Stimulated activated CD8-positive, alpha-beta memory T cell treated with anti-CD3 and anti-CD28 coated beads, Interleukin-7, amount 100 ng/mL, for 24 hours (primary cell): ENCODE measurements around the gene SLC16A7.
"Not testable (repeated sequence)": the region's sequence is repeated elsewhere in the genome, so short reads cannot be mapped to it uniquely, and the experiment has no call there.

Source experiments
- DNase-seq: peaks from one replicate; pipeline ENCODE4 v3.0.0-alpha.2; 2020; ENCODE audit warnings: low read depth

Gene SLC16A7

GRCh38 chr12:59736359-59736758 is 140.5 kb downstream of the SLC16A7 start:
- DNase-seq = no peak

GRCh38 chr12:59736786-59737185 is 141.0 kb downstream of the SLC16A7 start:
- no peak for DNase-seq

DNA sequence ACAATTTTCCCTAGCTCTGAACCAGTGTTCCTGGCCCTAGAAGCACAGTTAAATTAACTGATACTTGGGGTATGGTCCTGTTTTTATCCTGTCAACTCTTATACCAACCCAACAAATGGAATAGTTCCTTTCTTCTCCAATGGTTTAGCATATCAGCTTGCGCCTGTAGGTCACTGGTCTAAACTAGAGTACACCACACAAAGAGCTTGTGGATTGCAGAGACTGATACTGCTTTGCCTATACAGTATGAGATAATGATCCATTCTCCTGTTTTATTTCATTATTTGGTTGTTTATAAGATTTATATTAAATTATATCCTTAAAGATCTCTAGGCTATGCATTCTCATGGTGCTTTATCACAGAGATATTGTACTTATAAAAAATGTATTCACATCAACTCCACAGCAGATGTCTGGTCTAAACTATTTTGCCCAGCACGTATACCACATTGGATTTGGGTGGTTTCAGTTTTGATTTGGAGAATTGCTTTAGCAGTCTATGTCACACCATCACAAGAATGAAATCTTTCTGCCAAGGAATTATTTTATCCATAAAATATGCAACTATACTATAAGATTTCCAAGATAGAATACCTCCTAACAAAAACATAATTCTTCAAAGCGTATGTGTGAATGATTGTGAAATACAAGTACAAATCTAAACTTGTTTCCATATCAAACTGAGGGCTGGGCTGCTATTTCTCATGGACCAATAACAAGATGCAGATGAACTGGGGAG is 142.1 kb downstream of the SLC16A7 start:
- DNase-seq = no peak

- DNase-seq = no peak
These were observed 147.0 kb downstream of the SLC16A7 start for GRCh38 chr12:59742841-59743240.

DNA sequence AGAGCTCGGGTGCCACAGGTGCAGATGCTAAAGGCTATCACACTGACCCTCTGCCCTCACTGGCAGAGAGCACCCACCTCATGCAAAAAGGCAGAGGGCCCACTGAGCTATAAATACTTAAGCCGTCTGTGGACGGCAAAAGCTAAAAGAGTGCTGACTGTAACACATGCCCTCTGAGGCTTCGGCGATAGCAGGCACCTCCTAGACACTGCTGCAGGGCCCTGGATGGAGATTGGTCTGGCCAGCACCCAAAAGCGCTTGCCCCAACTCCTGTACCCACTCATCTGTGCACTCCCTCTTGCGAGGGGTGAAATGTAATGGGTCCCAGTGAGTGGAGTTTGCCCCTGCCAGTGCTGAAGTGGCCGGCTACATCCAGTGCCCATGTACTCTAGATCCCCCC is 148.7 kb downstream of the SLC16A7 start:
- DNase-seq = no peak

DNA sequence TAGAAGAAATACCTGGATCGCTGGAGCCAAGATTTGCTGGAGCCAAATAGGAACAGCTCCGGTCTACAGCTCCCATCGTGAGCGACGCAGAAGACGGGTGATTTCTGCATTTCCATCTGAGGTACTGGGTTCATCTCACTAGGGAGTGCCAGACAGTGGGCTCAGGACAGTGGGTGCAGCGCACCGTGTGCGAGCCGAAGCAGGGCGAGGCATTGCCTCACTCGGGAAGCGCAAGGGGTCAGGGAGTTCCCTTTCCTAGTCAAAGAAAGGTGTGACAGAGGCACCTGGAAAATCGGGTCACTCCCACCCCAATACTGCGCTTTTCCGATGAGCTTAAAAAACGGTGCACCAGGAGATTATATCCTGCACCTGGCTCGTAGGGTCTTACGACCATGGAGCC is 155.3 kb downstream of the SLC16A7 start:
- DNase-seq = not testable (repeated sequence)

DNA sequence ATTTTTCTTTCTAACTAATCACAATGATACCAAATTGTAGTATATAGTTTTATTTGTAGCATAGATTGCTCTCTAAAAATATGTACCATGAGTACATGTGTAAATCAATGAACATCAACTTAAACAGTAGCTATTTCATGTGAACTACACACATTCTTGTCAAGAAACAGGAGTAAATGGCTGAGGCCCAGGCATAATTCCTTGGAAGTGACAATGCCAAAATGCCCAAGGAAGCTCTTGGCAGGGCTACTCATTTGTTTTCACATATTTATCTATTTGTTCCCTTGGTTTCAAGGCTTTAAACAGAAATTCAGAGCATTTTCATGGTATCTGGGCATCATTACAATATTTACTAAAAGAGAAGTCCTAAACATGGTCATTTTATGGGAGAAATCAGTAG is 165.7 kb downstream of the SLC16A7 start:
- no peak for DNase-seq

- no peak for DNase-seq
These were observed 168.0 kb downstream of the SLC16A7 start for GRCh38 chr12:59763835-59764234.

DNA sequence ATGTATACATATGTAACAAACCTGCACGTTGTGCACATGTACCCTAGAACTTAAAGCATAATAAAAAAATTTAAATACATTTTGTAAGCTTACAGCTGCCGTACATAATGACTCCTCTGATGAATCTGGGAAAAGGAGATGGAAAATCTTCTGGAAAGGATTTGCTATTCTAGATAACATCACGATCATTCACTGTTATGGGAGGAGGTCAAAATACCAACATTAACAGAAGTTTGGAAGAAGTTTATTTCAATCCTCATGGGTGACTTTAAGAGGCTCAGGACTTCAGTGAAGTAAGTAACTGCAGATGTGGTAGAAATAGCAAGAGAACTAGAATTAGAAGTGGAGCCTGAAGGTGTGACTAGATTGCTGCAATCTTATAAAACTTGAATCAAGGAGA is 172.2 kb downstream of the SLC16A7 start:
- DNase-seq = no peak

DNA sequence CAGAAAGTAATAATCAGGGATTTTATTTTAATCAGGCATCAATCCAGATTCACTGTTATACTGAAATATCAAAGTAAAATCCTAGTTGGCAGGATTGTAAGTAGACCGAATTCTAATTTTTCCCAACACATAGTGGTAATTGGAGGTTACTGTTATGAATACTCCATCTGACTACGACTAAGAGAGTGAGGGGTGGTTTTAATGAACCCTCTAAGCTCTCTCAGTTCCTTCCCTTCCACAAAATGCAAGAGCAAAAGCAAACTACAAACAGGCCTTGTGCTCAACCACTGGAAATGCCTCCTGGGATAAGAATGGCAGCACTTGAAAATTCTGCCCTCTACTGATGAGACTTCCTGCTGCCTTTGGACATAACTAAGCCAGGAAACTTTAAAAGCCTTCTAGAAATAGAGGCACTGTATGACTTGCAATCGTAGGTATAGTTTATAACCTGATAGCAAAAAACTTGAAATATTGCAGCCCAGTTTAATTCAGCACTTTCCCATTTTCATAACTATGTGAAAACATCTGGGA is 184.8 kb downstream of the SLC16A7 start:
- DNase-seq = no peak

DNA sequence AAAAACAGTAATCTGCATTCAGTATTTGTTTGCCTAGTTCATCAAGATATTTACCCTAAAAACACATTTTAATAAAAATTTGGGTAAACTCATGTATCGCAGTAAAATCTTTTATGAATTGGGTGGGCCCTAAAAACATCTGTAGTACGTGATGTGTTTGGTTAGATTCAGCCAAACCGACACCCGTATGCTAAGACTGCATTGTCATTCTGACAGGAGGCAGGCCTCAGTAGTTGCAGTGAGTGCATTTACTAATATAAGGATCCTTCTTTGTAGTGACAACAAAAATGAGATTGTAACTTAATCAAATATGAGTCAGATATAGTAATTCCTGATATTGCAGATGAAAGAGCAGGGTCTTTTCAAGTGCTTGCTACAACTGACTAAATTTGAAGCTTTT is 191.8 kb downstream of the SLC16A7 start:
- no peak for DNase-seq

GRCh38 chr12:59792647-59793046 is 196.8 kb downstream of the SLC16A7 start:
- no peak for DNase-seq

- no peak for DNase-seq
These were observed 207.9 kb downstream of the SLC16A7 start for GRCh38 chr12:59803735-59804134.

DNA sequence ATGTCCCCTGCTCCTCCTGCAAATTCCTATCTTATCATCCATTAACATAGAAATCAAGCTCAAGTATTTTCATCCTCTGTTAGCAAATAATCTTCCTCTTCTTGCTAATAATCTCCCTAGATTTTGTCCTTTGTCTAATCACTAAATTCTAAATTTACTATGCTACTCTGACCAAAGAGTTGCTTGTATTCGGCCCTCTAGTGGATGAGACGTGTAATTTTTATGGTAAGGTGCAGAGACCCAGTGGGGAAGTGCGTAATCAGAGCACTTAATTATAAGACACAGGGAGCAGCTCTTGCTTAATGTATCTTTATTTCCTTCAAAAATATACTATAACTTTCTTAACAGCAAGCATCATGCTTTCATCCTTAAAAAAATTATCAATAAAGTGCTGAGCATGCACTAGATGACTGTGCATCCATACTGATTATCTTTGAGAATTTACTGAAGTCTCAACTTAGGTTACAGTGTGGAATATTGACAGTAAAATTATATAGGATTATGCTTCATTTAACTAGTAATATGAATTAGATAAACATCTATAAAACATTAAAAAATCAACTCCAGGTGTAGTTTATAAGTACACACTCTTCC is 212.6 kb downstream of the SLC16A7 start:
- no peak for DNase-seq

DNA sequence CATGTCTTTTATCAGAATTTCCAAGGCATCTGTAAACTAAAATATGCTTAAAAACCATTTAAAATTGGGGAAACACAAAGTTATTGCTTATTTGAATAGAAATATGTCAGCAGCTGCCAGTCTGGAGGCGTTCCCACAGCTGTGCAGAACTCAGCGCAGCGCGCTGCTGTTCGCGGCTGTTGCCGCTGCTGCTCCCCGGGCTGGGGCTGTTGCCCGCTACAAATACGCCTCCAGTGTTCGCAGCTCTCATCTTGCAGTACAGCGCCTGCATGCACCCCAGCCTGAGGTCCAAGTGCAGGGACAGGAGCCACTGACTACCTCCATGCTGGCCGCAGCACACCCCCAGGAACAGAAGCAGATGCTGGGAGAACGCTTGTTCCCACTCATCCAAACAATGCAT is 216.2 kb downstream of the SLC16A7 start:
- DNase-seq = no peak

- no peak for DNase-seq
These were observed 216.9 kb downstream of the SLC16A7 start for GRCh38 chr12:59812716-59813115.

DNA sequence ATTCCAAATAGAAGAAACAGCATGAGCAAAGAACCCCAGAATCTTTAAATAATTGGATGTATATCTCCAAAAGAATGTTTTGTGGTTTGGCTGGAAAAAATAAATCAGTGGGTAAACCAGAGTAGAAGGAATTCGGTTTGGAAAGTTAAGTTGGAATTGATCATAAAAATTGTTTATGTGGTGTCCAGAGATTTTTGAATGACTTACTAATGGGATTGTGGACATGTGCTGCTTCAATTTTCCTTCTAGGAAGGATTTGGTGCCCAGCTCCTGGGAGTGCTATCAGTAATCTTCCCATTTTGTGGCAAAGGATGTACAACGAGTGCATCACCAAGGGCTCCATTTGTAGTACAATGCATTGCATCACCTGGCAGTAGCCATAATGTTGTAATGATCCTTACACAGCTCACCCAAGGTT is 224.8 kb downstream of the SLC16A7 start:
- no peak for DNase-seq

DNA sequence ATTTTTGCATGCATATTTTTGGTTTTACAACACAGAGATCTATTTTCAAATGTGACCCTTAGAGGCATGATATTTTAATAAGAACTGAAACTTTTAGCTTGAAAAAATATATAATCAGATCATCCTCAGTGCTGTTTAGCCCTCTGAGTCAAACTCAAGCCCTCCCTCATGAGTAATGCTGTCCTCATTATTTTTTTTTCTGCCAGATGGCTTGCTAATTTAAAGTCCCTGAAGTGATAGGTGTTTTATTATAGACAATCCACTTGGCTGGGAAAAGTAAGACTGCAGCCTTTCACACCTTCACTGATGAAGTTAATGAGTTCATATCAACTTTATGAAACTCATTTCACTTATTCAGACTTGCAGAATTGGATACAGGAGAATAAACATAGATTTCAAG is 227.7 kb downstream of the SLC16A7 start:
- no peak for DNase-seq

DNA sequence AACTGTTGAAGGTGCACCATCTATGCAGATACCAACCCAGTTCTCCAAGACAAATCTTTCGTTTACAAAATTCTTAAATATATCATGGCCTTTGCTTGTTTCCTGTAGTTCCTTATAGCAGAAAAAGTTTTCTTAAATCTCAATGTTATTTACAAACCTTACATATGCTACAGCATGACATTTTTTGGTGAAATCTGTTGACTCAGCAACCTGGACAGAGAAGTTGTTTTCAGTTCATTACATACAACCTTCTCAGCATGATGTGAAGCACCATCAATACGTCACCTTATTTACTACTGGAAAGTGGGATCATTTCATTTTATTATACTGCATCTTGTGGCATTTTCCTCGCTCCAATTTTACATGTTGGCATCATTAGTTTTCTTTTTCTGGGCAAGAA is 231.9 kb downstream of the SLC16A7 start:
- DNase-seq = no peak

DNA sequence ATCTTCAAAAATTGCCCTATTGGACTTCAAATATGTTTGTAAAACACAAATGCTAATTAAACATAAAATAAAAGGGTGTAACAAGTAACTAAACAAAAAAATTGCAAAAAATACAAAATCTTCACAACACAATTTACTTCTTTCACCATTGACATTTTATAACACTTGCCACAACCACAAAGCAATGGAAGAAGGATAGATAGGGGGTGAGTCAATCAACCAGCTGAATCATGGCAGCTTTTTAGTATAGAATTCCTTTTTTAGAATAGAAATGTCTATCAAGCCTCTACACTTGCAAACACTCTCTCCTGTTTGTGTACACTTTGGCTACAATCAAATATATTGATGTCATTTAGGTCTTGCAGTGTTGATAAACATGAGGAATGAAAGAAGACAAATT is 232.7 kb downstream of the SLC16A7 start:
- no peak for DNase-seq

DNA sequence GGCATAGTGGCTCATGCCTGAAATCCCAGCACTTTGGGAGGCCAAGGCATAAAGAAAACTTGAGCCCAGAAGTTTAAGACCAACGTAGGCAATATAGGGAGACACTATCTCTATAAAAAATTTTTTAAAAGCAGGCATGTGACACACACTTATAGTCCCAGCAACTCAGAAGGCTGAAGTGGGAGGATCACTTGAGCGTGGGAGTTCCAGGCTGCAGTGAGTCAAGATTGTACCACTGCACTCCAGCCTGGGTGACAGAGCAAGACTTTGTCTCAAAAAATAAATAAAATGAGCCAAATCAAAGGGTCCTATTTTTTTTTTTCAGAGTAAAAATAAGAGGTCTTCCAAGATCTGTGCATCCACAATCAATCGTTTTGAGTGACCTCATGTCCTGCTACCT is 237.6 kb downstream of the SLC16A7 start:
- DNase-seq = no peak

DNA sequence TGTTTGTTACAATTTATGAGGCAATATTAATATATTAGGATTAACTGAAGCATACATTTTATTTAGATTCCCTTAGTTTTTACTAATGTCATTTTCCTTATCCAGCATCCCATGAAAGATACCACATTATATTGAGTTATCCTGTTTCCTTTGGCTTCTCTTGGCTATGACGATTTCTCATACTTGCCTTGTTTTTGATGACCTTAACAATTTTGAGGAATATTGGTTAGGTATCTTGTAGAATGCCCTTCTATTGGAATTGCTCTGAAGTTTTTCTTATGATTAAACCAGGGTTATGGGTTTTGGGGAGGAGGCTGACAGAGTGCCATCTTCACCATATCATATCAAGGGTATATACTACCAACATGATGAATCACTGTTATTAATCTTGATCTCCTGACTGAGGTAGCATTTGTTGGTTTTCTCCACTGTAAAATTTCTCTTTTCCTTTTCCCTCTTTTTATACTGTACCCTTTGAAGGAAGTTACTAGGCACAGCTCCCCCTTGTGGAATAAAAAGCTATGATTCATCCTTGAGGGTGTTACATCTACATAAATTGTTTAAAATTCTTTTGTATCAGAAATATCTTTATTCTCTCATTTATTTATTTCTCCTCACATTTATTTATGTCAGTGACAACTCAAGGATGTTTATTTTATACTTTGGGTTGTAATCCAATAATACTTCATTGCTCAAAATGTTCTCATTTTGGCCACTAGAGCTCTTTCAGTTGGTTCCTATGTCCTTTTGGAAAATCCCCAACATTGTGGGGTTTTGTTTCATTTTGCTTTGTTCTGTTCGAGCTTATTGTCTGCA is 239.0 kb downstream of the SLC16A7 start:
- no peak for DNase-seq
